Mesendoderm (in vitro differentiated cells): Measurements from ENCODE around the gene EFNB2.

ENCODE experiments used
- DNase-seq: peaks from one replicate; pipeline ENCODE4 v3.0.0; 2013
- H2AK5ac ChIP-seq: 2 replicates; pipeline ENCODE4 v1.6.1; 2013; ENCODE audit warnings: low read length, inconsistent platforms
- H2BK120ac ChIP-seq: 2 replicates; pipeline ENCODE4 v1.6.1; 2013; ENCODE audit warnings: low read depth, mild to moderate bottlenecking, low read length, moderate library complexity, mixed read lengths
- H2BK15ac ChIP-seq: replicated peaks from 2 replicates; pipeline ENCODE4 v1.6.1; 2013; ENCODE audit warnings: low read depth, mild to moderate bottlenecking, moderate library complexity
- H2BK5ac ChIP-seq: 2 replicates; pipeline ENCODE4 v1.6.1; 2013; ENCODE audit warnings: low read length, inconsistent platforms
- H3K18ac ChIP-seq: 2 replicates; pipeline ENCODE4 v1.6.1; 2013; ENCODE audit warnings: mild to moderate bottlenecking, low read length, mixed read lengths
- H3K23ac ChIP-seq: one replicate; pipeline ENCODE4 v1.6.1; 2013; ENCODE audit warnings: low read length
- H3K27ac ChIP-seq: 2 replicates; pipeline ENCODE4 v1.5.1; 2013; ENCODE audit warnings: low read depth, mild to moderate bottlenecking, inconsistent platforms, low read length, moderate library complexity
- H3K27me3 ChIP-seq: 2 replicates; pipeline ENCODE4 v1.6.1; 2013; ENCODE audit warnings: low read length, control low read depth, mild to moderate bottlenecking, inconsistent platforms; ENCODE audit not compliant: insufficient read depth, poor library complexity
- H3K36me3 ChIP-seq: 2 replicates; pipeline ENCODE4 v1.6.1; 2013; ENCODE audit warnings: low read length, inconsistent platforms; ENCODE audit not compliant: control insufficient read depth, insufficient read depth
- H3K4ac ChIP-seq: one replicate; pipeline ENCODE4 v1.6.1; 2013; ENCODE audit warnings: low read depth, mild to moderate bottlenecking, low read length, moderate library complexity
- H3K4me1 ChIP-seq: 2 replicates; pipeline ENCODE4 v1.6.1; 2013; ENCODE audit warnings: low read depth, low read length, inconsistent platforms; ENCODE audit not compliant: control insufficient read depth
- H3K4me2 ChIP-seq: 2 replicates; pipeline ENCODE4 v1.6.1; 2013; ENCODE audit warnings: low read length
- H3K4me3 ChIP-seq: 2 replicates; pipeline ENCODE4 v1.5.1; 2013; ENCODE audit warnings: mild to moderate bottlenecking, low read length
- H3K56ac ChIP-seq: one replicate; pipeline ENCODE4 v1.6.1; 2013; ENCODE audit warnings: low read length
- H3K79me1 ChIP-seq: 2 replicates; pipeline ENCODE4 v1.6.1; 2013; ENCODE audit warnings: low read length, inconsistent platforms
- H3K79me2 ChIP-seq: 2 replicates; pipeline ENCODE4 v1.6.1; 2013; ENCODE audit warnings: mild to moderate bottlenecking, low read length; ENCODE audit not compliant: control insufficient read depth, insufficient read depth
- H3K9ac ChIP-seq: 2 replicates; pipeline ENCODE4 v1.6.1; 2013; ENCODE audit warnings: low read length, inconsistent platforms
- H4K5ac ChIP-seq: one replicate; pipeline ENCODE4 v1.6.1; 2013; ENCODE audit warnings: low read length
- H4K8ac ChIP-seq: one replicate; pipeline ENCODE4 v1.6.1; 2013; ENCODE audit warnings: low read depth, mild to moderate bottlenecking, control low read depth, low read length, moderate library complexity
- WGBS: extraction: QIAGEN DNeasy Blood & Tissue Kit; methylation state at CpG from one replicate; pipeline ENCODE4 v1.1.7; 2013; ENCODE audit warnings: low lambda C conversion rate, missing lambda C conversion rate; ENCODE audit not compliant: insufficient coverage; ENCODE audit errors: extremely low coverage; 5-methylcytosine and 5-hydroxymethylcytosine counted together

EFNB2 gene

DNA sequence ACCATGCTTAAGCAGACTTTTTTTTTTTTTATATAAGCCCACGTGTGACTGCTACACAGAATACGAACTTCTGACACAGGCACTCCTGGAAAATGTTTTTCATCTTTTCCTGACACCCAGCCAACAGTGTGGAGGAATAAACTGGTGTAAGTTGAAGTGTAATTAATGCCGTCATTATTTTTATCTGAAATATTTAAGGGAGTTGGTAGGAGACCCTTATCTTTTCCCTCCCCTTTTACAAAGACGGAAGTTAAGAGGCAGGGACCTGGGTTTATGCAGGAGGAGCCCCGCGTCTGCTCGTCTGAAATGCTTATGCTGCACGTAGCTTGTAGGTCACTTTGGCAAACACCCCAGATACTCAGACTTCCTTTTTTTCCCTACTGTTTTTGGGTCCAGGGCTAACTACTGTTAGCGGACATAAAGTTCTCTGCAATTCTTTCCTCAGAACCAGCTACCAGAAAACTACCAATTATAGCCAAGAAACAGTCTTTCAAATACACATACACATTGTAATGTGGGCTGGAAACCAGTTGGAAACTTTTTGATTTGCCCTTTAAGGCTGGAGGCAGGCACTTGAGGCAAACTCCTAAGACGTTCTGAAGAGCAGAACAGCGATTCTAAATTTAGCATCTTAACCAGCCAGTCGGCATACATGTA, 50.8 kb downstream of the EFNB2 start:
- Histone ChIP-seq H3K56ac (no peak overlapping the region), H3K4me3 (no peak overlapping the region), H4K8ac (no peak overlapping the region), H3K27me3 (no peaks in the 10 kb centered on the region), H2BK5ac (no peak overlapping the region), H2AK5ac (no peak overlapping the region), H3K36me3 (no peaks in the 10 kb centered on the region), H3K4ac (no peak overlapping the region), H3K18ac (no peak overlapping the region), H3K27ac (no peak overlapping the region), H2BK120ac (no peak overlapping the region), H3K79me2 (no peaks in the 10 kb centered on the region), H3K23ac (no peak overlapping the region), H3K9ac (no peak overlapping the region), H3K4me2 (no peak overlapping the region), H3K79me1 (no peaks in the 10 kb centered on the region), H3K4me1 (no peaks in the 10 kb centered on the region), H2BK15ac (no peak overlapping the region), H4K5ac (no peak overlapping the region)
- WGBS, result no CpG with 5 or more reads among the region's 12 CpGs
- no peak for DNase-seq

DNA sequence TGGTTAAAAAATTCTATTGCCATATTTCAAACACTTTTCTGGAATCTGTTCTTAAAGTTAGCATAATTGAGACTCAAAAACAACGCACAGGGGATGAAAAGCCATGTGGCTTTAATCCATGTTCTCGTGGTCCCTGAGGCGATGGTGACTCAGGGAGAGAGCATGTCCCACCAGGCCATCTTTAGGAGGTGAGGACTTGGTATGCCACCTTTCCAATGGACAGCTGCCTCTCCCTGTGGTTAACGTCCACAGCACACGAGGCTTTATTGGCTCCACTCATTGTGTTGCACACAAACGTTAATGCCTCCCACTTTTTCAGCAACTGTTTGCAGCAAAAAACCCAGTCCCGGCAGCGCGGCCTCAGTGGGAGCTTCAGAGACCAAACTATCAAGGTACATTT, 51.4 kb downstream of the EFNB2 start:
- H3K27me3 ChIP-seq, result no peaks in the 10 kb centered on the region
- no peaks in the 10 kb centered on the region for H3K79me2 ChIP-seq
- DNase-seq, result no peak
- no peak overlapping the region for H3K23ac ChIP-seq
- H3K18ac ChIP-seq, result no peak overlapping the region
- no peak overlapping the region for H4K8ac ChIP-seq
- H3K36me3 ChIP-seq, result no peaks in the 10 kb centered on the region
- no peak overlapping the region for H3K56ac ChIP-seq
- H3K27ac ChIP-seq, result no peak overlapping the region
- no peaks in the 10 kb centered on the region for H3K79me1 ChIP-seq
- H3K9ac ChIP-seq, result no peak overlapping the region
- no peak overlapping the region for H3K4me3 ChIP-seq
- no peaks in the 10 kb centered on the region for H3K4me1 ChIP-seq
- no peak overlapping the region for H3K4me2 ChIP-seq
- no peak overlapping the region for H2AK5ac ChIP-seq
- no peak overlapping the region for H4K5ac ChIP-seq
- no peak overlapping the region for H2BK15ac ChIP-seq
- H2BK5ac ChIP-seq, result no peak overlapping the region
- H3K4ac ChIP-seq, result no peak overlapping the region
- no peak overlapping the region for H2BK120ac ChIP-seq
- WGBS, result no CpG with 5 or more reads among the region's 9 CpGs

DNA sequence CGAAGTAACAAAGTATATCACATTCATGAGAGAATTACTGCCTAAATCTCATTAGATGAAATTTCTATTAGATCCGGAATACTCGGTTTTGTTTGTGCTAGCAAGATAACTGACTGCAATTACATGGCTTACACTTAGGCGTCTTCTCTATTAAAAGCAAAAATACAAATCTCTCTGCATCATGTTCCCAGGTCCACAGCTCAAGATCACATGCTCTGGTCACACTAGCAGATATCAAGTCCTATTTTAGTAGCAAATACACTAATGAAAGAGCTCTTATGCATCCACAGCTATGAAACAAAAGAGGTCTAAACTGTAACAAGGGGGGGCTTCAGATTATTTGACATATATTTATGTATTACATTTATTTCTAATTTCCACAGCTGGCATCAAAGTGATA, 53.5 kb downstream of the EFNB2 start:
- Histone ChIP-seq H4K5ac (no peak overlapping the region), H3K56ac (no peak overlapping the region)

DNA sequence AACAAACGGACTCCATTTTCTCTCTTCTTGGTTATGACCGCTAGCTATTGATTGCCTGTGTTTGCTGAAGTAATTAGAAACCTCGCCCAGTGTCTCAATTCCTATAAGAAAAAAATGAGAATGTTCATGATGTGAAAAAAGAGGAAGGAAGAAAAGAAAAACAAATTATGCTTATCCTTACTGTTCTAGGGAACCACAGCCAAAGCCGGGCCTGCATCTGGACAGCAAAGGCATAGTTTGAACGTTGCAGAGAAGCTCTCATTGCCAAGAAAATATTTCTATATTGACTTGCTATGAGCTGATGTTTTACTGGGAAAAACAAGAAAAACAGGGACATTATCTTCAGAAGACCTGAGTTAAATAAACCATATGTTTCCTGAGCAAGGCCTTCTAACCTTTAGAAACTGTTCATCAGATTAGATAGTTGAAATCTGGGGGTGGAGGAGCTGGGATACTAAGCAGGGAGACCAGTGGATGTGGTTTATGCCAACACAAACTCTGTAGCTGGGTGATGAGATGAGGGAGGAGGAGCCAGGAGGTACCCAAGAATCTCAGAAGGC, 55.0 kb downstream of the EFNB2 start:
- H2BK120ac ChIP-seq, result no peak overlapping the region
- no peak overlapping the region for H3K56ac ChIP-seq
- no CpG with 5 or more reads among the region's 5 CpGs for WGBS
- no peak overlapping the region for H3K18ac ChIP-seq
- no peak overlapping the region for H4K5ac ChIP-seq
- no peak overlapping the region for H3K4me2 ChIP-seq
- H3K9ac ChIP-seq, result no peak overlapping the region
- no peak overlapping the region for H3K27ac ChIP-seq
- no peaks in the 10 kb centered on the region for H3K36me3 ChIP-seq
- H3K79me2 ChIP-seq, result no peaks in the 10 kb centered on the region
- no peaks in the 10 kb centered on the region for H3K27me3 ChIP-seq
- H3K4me1 ChIP-seq, result no peaks in the 10 kb centered on the region
- H4K8ac ChIP-seq, result no peak overlapping the region
- no peak for DNase-seq
- H2BK15ac ChIP-seq, result no peak overlapping the region
- no peaks in the 10 kb centered on the region for H3K79me1 ChIP-seq
- H3K23ac ChIP-seq, result no peak overlapping the region
- H3K4me3 ChIP-seq, result no peak overlapping the region
- H2AK5ac ChIP-seq, result no peak overlapping the region
- no peak overlapping the region for H2BK5ac ChIP-seq
- no peak overlapping the region for H3K4ac ChIP-seq

More for the DNA sequence above, 53.5 kb downstream of the EFNB2 start:
- Histone ChIP-seq H2BK120ac (no peak overlapping the region), H3K18ac (no peak overlapping the region), H3K4me3 (no peak overlapping the region), H3K27ac (no peak overlapping the region), H2BK15ac (no peak overlapping the region), H4K8ac (no peak overlapping the region), H3K79me2 (no peaks in the 10 kb centered on the region), H3K79me1 (no peaks in the 10 kb centered on the region), H3K4ac (no peak overlapping the region), H2BK5ac (no peak overlapping the region), H3K4me2 (no peak overlapping the region), H3K4me1 (no peaks in the 10 kb centered on the region), H3K9ac (no peak overlapping the region), H3K23ac (no peak overlapping the region), H2AK5ac (no peak overlapping the region), H3K36me3 (no peaks in the 10 kb centered on the region), H3K27me3 (no peaks in the 10 kb centered on the region)
- WGBS, result no CpG with 5 or more reads among the region's 4 CpGs
- DNase-seq, result no peak

DNA sequence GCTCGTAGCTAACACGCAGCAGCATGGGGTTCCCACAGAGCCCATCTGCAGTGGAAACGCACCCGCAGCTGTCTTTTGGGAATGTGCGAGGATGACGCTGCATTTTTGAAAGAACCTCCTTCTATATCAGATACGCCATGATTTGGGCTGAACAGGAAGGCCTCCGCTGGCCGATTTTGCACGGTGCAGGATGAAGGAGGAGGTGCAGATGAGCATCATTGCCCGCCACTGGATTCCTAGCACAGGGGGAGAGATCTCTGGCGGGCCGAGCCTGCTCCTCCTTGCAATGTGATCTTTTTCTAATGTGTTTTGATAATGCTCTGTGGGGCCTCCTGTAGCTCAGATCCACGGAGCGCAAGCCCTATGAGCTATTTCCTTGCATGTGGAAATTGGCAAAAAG, 55.5 kb downstream of the EFNB2 start:
- Histone ChIP-seq H3K4ac (no peak overlapping the region), H3K4me2 (no peak overlapping the region), H3K27ac (no peak overlapping the region), H3K23ac (no peak overlapping the region), H2BK120ac (no peak overlapping the region), H3K79me2 (no peaks in the 10 kb centered on the region), H3K4me1 (no peaks in the 10 kb centered on the region), H4K8ac (no peak overlapping the region), H3K9ac (no peak overlapping the region), H3K4me3 (no peak overlapping the region), H2BK15ac (no peak overlapping the region), H3K27me3 (no peaks in the 10 kb centered on the region), H3K79me1 (no peaks in the 10 kb centered on the region), H3K36me3 (no peaks in the 10 kb centered on the region), H3K56ac (no peak overlapping the region), H3K18ac (no peak overlapping the region), H4K5ac (no peak overlapping the region), H2BK5ac (no peak overlapping the region), H2AK5ac (no peak overlapping the region)
- no CpG with 5 or more reads among the region's 15 CpGs for WGBS
- DNase-seq, result no peak

DNA sequence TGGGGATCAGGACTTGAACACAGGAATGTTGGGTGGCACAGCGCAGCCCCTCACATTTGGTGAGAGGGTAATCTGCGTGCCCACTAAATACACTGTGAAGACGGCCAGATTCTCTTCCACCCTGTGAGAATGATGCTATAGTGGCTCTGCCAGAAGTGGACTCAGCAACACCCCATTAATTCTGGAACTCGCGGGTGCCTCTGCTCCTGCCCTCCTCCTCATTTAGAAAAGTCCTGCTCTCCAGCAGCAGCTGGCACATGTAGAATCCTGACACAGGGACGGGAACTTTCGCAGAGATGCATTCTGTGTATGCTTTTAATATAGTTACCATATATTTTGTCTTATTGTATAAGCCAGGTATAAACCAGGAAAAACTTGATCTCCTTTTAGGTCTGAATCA, 57.3 kb downstream of the EFNB2 start:
- Histone ChIP-seq H4K8ac (no peak overlapping the region), H3K4ac (no peak overlapping the region), H3K4me3 (no peak overlapping the region), H3K4me2 (no peak overlapping the region), H3K79me1 (no peaks in the 10 kb centered on the region), H3K27me3 (no peaks in the 10 kb centered on the region), H2BK5ac (no peak overlapping the region), H2BK120ac (no peak overlapping the region), H3K23ac (no peak overlapping the region), H3K9ac (no peak overlapping the region), H3K79me2 (no peaks in the 10 kb centered on the region), H3K27ac (no peak overlapping the region), H2BK15ac (no peak overlapping the region), H4K5ac (no peak overlapping the region), H3K4me1 (no peaks in the 10 kb centered on the region), H3K36me3 (no peaks in the 10 kb centered on the region), H3K56ac (no peak overlapping the region), H2AK5ac (no peak overlapping the region), H3K18ac (no peak overlapping the region)
- DNase-seq, result no peak
- no CpG with 5 or more reads among the region's 7 CpGs for WGBS
